IMR-90 (cell line): Measurements from ENCODE around the gene TBC1D8. TPM values are rescaled to one million over a fixed set of nuclear protein-coding genes. Genes with fewer than 3 reads are reported as not detected.

ENCODE experiments used
- ATAC-seq: fragments of 200-7000 bp; cut with Tn5 transposase; 2 replicates; pipeline ENCODE4 v1.9.1; 2020; ENCODE audit warnings: low read depth, mild to moderate bottlenecking, moderate library complexity
- BruUV-seq: library from RNA; stranded (reverse); fragments of 400-500 nt; replicated peaks from 2 replicates; lab custom pipeline; 2021; lab: Mats Ljungman, UMichigan
- CTCF ChIA-PET: fragments of 300-600 bp; formaldehyde crosslinking; extraction: SDS; loops from one replicate; lab custom pipeline; 2021; ENCODE audit warnings: antibody characterized with exemption; lab: Yijun Ruan, JAX
- POLR2A ChIA-PET: fragments of 300-600 bp; sonication (Branson Sonifier 250); formaldehyde crosslinking; loops from one replicate; lab custom pipeline; 2022; ENCODE audit warnings: antibody characterized with exemption; ENCODE audit not compliant: unreplicated experiment; lab: Charles Lee
- DNase-seq: peaks from one replicate; pipeline ENCODE4 v3.0.0; 2013
- H2AFZ ChIP-seq: replicated peaks from 2 replicates; pipeline ENCODE3; 2013; ENCODE audit warnings: low read length, mild to moderate bottlenecking; ENCODE audit not compliant: poor library complexity
- H2AK5ac ChIP-seq: 2 replicates; pipeline ENCODE4 v1.6.1; 2013; ENCODE audit warnings: low read depth, low read length, inconsistent platforms
- H2AK9ac ChIP-seq: replicated peaks from 2 replicates; pipeline ENCODE3; 2013; ENCODE audit warnings: mild to moderate bottlenecking, low read depth, low read length, moderate library complexity; ENCODE audit not compliant: poor library complexity
- H2BK120ac ChIP-seq: 2 replicates; pipeline ENCODE4 v1.6.1; 2013; ENCODE audit warnings: low read depth, low read length, inconsistent platforms
- H2BK15ac ChIP-seq: 3 replicates; pipeline ENCODE4 v1.6.1; 2013; ENCODE audit warnings: low read depth, low read length, inconsistent platforms
- H2BK20ac ChIP-seq: 2 replicates; pipeline ENCODE4 v1.6.1; 2013; ENCODE audit warnings: low read depth, mild to moderate bottlenecking, inconsistent platforms, low read length, moderate library complexity
- H2BK5ac ChIP-seq: 2 replicates; pipeline ENCODE4 v1.6.1; 2013; ENCODE audit warnings: mild to moderate bottlenecking, low read depth, low read length, inconsistent platforms; ENCODE audit not compliant: poor library complexity, severe bottlenecking
- H3K14ac ChIP-seq: replicated peaks from 2 replicates; pipeline ENCODE4 v1.6.1; 2013; ENCODE audit warnings: low read depth, low read length, inconsistent platforms
- H3K18ac ChIP-seq: 2 replicates; pipeline ENCODE4 v1.6.1; 2013; ENCODE audit warnings: low read depth, low read length, control low read depth
- H3K23ac ChIP-seq: 2 replicates; pipeline ENCODE4 v1.6.1; 2013; ENCODE audit warnings: low read depth, low read length, inconsistent platforms
- H3K27ac ChIP-seq: 2 replicates; pipeline ENCODE4 v1.5.1; 2013; ENCODE audit warnings: mild to moderate bottlenecking, control low read depth, low read length; ENCODE audit not compliant: insufficient read depth
- H3K27me3 ChIP-seq: 2 replicates; pipeline ENCODE4 v1.6.1; 2013; ENCODE audit warnings: low read length; ENCODE audit not compliant: control insufficient read depth, insufficient read depth
- H3K36me3 ChIP-seq: 2 replicates; pipeline ENCODE4 v1.6.1; 2013; ENCODE audit warnings: low read length, mixed read lengths; ENCODE audit not compliant: control insufficient read depth, insufficient read depth
- H3K4ac ChIP-seq: 2 replicates; pipeline ENCODE4 v1.6.1; 2013; ENCODE audit warnings: low read depth, low read length, inconsistent platforms
- H3K4me1 ChIP-seq: 2 replicates; pipeline ENCODE4 v1.6.1; 2013; ENCODE audit warnings: low read length, mixed read lengths; ENCODE audit not compliant: control insufficient read depth, insufficient read depth
- H3K4me2 ChIP-seq: 2 replicates; pipeline ENCODE4 v1.6.1; 2013; ENCODE audit warnings: low read depth, mild to moderate bottlenecking, control low read depth, low read length, moderate library complexity
- H3K4me3 ChIP-seq: 2 replicates; pipeline ENCODE4 v1.5.1; 2013; ENCODE audit warnings: low read depth, mild to moderate bottlenecking, control low read depth, low read length, moderate library complexity; ENCODE audit not compliant: insufficient read depth
- H3K56ac ChIP-seq: 2 replicates; pipeline ENCODE4 v1.6.1; 2013; ENCODE audit warnings: low read length, inconsistent platforms; ENCODE audit not compliant: insufficient read depth; ENCODE audit errors: extremely low read depth
- H3K79me1 ChIP-seq, 2 experiments: 2 replicates each; pipeline ENCODE4 v1.6.1; 2013; ENCODE audit warnings: low read length in 2 of 2, inconsistent platforms in 1 of 2, low read depth in 1 of 2
- H3K9ac ChIP-seq: 2 replicates; pipeline ENCODE4 v1.6.1; 2013; ENCODE audit warnings: low read depth, low read length, control low read depth
- H3K9me1 ChIP-seq: 2 replicates; pipeline ENCODE4 v1.6.1; 2013; ENCODE audit warnings: low read length, inconsistent platforms; ENCODE audit not compliant: insufficient read depth
- H3K9me3 ChIP-seq: 2 replicates; pipeline ENCODE4 v1.6.1; 2013; ENCODE audit warnings: low read length; ENCODE audit not compliant: control insufficient read depth, insufficient read depth
- H4K20me1 ChIP-seq: 2 replicates; pipeline ENCODE4 v1.6.1; 2013; ENCODE audit warnings: low read length, inconsistent platforms; ENCODE audit not compliant: insufficient read depth
- H4K5ac ChIP-seq: 2 replicates; pipeline ENCODE4 v1.6.1; 2013; ENCODE audit warnings: mild to moderate bottlenecking, low read depth, low read length, control low read depth
- H4K8ac ChIP-seq, 2 experiments: 2 replicates each; pipeline ENCODE4 v1.6.1; 2013; ENCODE audit warnings: low read depth in 2 of 2, low read length in 2 of 2, control low read depth in 1 of 2, inconsistent platforms in 1 of 2
- H4K91ac ChIP-seq: 2 replicates; pipeline ENCODE4 v1.6.1; 2013; ENCODE audit warnings: low read depth, low read length, inconsistent platforms; ENCODE audit not compliant: insufficient read depth
- CHD1 ChIP-seq: IDR thresholded peaks from 2 replicates; pipeline ENCODE4 v1.6.1; 2012; ENCODE audit warnings: low read depth, low read length, improper control_type of control experiment
- CTCF ChIP-seq: conservative IDR thresholded peaks from 2 replicates; pipeline ENCODE4 v1.5.1; 2012; ENCODE audit warnings: mild to moderate bottlenecking, low read depth, low read length, improper control_type of control experiment
- FOS ChIP-seq: fragments of 150-350 bp; IDR thresholded peaks from 2 replicates; pipeline ENCODE4 v1.6.1; 2016; ENCODE audit warnings: low read depth, low read length
- MAZ ChIP-seq: IDR thresholded peaks from 2 replicates; pipeline ENCODE4 v1.6.1; 2012; ENCODE audit warnings: low read depth, mild to moderate bottlenecking, low read length, improper control_type of control experiment, moderate library complexity, borderline replicate concordance
- MXI1 ChIP-seq: IDR thresholded peaks from 2 replicates; pipeline ENCODE4 v1.6.1; 2012; ENCODE audit warnings: low read depth, mild to moderate bottlenecking, low read length, moderate library complexity, borderline replicate concordance
- POLR2A ChIP-seq: IDR thresholded peaks from 2 replicates; pipeline ENCODE4 v1.6.1; 2012; ENCODE audit warnings: mild to moderate bottlenecking, low read depth, low read length
- RAD21 ChIP-seq: IDR thresholded peaks from 2 replicates; pipeline ENCODE4 v1.6.1; 2012; ENCODE audit warnings: low read length, improper control_type of control experiment
- RCOR1 ChIP-seq: IDR thresholded peaks from 2 replicates; pipeline ENCODE4 v1.6.1; 2012; ENCODE audit warnings: mild to moderate bottlenecking, low read length, improper control_type of control experiment; ENCODE audit not compliant: insufficient replicate concordance
- RFX5 ChIP-seq: IDR thresholded peaks from 2 replicates; pipeline ENCODE4 v1.8.0; 2012; ENCODE audit warnings: low read depth, mild to moderate bottlenecking, low read length, moderate library complexity
- SMC3 ChIP-seq: fragments of 150-350 bp; IDR thresholded peaks from 2 replicates; pipeline ENCODE4 v1.6.1; 2016; ENCODE audit warnings: low read depth, mild to moderate bottlenecking, antibody characterized with exemption, low read length, moderate library complexity
- WGBS, 2 experiments: methylation state at CpG; one replicate each; pipeline versions ENCODE4 v1.1.5 to v1.1.7; 2013; ENCODE audit warnings: missing lambda C conversion rate in 2 of 2; ENCODE audit not compliant: insufficient read length in 1 of 2; ENCODE audit errors: extremely low coverage in 2 of 2; 5-methylcytosine and 5-hydroxymethylcytosine counted together
- dilution Hi-C: fragments of 300-500 bp; cut with HindIII; formaldehyde crosslinking; loops from one replicate; pipeline ENCODE4 v1.14.3; 2018; ENCODE audit warnings: low sequenced_read_pairs; ENCODE audit not compliant: unreplicated experiment
- in situ Hi-C: fragments of 300-500 bp; cut with MboI; formaldehyde crosslinking; loops from 3 replicates; pipeline ENCODE4 v1.14.3; 2019; ENCODE audit warnings: low sequenced_read_pairs, inconsistent platforms, mixed read lengths
- intact Hi-C: fragments of 100-400 bp; cut with micrococcal nuclease; formaldehyde crosslinking; loops from 2 replicates; pipeline ENCODE4 v1.10.0; 2022
- polyA plus RNA-seq, 3 experiments: library from polyadenylated mRNA; depleted of rRNA; stranded (reverse); fragments of >200 nt; gene quantifications; 2 replicates each; pipeline ENCODE4 v1.2.3, GENCODE V29; 2012; ENCODE audit warnings: low replicate concordance in 1 of 3
- total RNA-seq: library from RNA; depleted of rRNA; stranded (reverse); fragments of >200 nt; gene quantifications from 2 replicates; pipeline ENCODE4 v1.2.3, GENCODE V29; 2012

TBC1D8 gene
- total and polyA plus RNA-seq, 2 of the 4 experiments (the other 2 are of a cell fraction), result 1.3 to 1.5 TPM

GRCh38 chr2:101080211-101081068 lies 70.7 kb downstream of the TBC1D8 start (continued):
- no peak for TF ChIP-seq CTCF

GRCh38 chr2:101076581-101076980 lies 74.6 kb downstream of the TBC1D8 start:
- Histone ChIP-seq H2AFZ (no peak overlapping the region), H3K79me1 (0 out of 4 replicates have a peak, but pooled peaks cover 0 to 3% of the 10 kb centered on the region in 2 experiments), H2BK15ac (no peak overlapping the region), H2BK5ac (no peak overlapping the region), H3K14ac (no peak overlapping the region), H3K27ac (no peak overlapping the region), H3K9ac (no peak overlapping the region), H3K18ac (no peak overlapping the region), H3K23ac (no peak overlapping the region), H2AK5ac (no peak overlapping the region), H4K8ac (no peak overlapping the region), H4K91ac (no peak overlapping the region), H2BK120ac (no peak overlapping the region), H3K36me3 (no peaks in the 10 kb centered on the region), H3K9me3 (no peaks in the 10 kb centered on the region), H2AK9ac (no peak overlapping the region), H3K4me1 (no peaks in the 10 kb centered on the region), H3K9me1 (no peaks in the 10 kb centered on the region), H3K56ac (no peak overlapping the region), H3K27me3 (no peaks in the 10 kb centered on the region), H3K4me2 (no peak overlapping the region), H3K4ac (no peak overlapping the region), H3K4me3 (no peak overlapping the region), H2BK20ac (no peak overlapping the region), H4K20me1 (no peaks in the 10 kb centered on the region), H4K5ac (no peak overlapping the region)
- in situ Hi-C loops, result no loop called here
- WGBS, 2 experiments, result no CpG with 5 or more reads among the region's 2 CpGs
- CTCF ChIA-PET, result no interaction called here
- dilution Hi-C loops, result no loop called here
- DNase-seq, result no peak
- ATAC-seq, result no peak
- intact Hi-C loops, result no loop called here
- TF ChIP-seq POLR2A, result no peak
- no peak for TF ChIP-seq MXI1
- TF ChIP-seq CHD1, result no peak
- TF ChIP-seq RAD21, result no peak
- no peak for TF ChIP-seq SMC3
- TF ChIP-seq MAZ, result no peak
- TF ChIP-seq FOS, result no peak
- no peak for TF ChIP-seq RCOR1
- no peak for TF ChIP-seq RFX5
- POLR2A ChIA-PET, result no interaction called here
- no TSS peak for BruUV-seq
